PC-9 (cell line): ENCODE results near the gene SND1.

ENCODE experiments used
- CTCF ChIP-seq: fragments of 200-600 bp; sonication (generic); conservative IDR thresholded peaks from 2 replicates; pipeline ENCODE4 v1.6.1; 2017; ENCODE audit warnings: mixed run types, antibody characterized with exemption, mild to moderate bottlenecking, moderate library complexity
- EZH2 ChIP-seq: fragments of 200-600 bp; sonication (generic); IDR thresholded peaks from 2 replicates; pipeline ENCODE4 v1.8.0; 2017; ENCODE audit warnings: antibody characterized with exemption, low read depth

DNA sequence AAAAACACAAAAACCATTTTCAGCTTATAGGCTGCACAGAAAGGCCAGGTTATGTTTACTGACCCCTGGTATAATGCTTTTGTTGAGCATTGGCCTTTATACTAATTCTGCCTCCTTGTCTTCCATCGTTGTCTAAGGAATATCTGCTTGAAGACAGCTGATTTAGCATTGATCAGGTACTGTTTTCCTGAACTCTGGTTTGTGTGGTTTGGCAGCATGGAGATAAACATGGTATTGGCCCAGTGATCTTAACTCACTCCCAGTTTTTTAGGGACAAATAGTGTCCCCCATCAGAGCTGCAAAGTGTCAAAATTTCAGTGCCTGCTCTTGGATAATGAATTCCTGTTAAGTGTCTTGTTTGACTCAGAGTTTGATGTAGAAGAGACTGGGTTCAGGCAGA lies 100.8 kb downstream of the SND1 start:
- TF ChIP-seq CTCF (no peak), EZH2 (no peak)
